Bronchial epithelial cell (primary cell): ENCODE measurements around the gene ADCY2. TPM values are rescaled to one million over a fixed set of nuclear protein-coding genes. Genes with fewer than 3 reads are reported as not detected.

ENCODE experiments used
- DNase-seq: peaks from one replicate; pipeline ENCODE4 v3.0.0-alpha.2; 2010; ENCODE audit warnings: low read depth
- FAIRE-seq: peaks from 2 replicates; lab custom pipeline; 2011; peaks lifted over from hg19 to GRCh38; lab: Jason Lieb, UNC
- H3K27me3 ChIP-seq: 2 replicates; pipeline ENCODE4 v1.5.1; 2011; ENCODE audit warnings: low read length; ENCODE audit not compliant: control insufficient read depth, insufficient read depth
- H3K36me3 ChIP-seq: 2 replicates; pipeline ENCODE4 v1.5.1; 2011; ENCODE audit warnings: low read length; ENCODE audit not compliant: control insufficient read depth, insufficient read depth
- H3K4me3 ChIP-seq: 2 replicates; pipeline ENCODE4 v1.5.1; 2011; ENCODE audit warnings: mild to moderate bottlenecking, low read depth, low read length, control low read depth
- CTCF ChIP-seq: IDR thresholded peaks from 2 replicates; pipeline ENCODE4 v1.5.1; 2011; ENCODE audit warnings: mild to moderate bottlenecking, moderate library complexity, low read length, control low read depth, inconsistent platforms; ENCODE audit not compliant: insufficient read depth, severe bottlenecking
- total RNA-seq: library from RNA; depleted of rRNA; stranded (reverse); fragments of >200 nt; gene quantifications from 2 replicates; pipeline ENCODE4 v1.2.1, GENCODE V29; 2014

ADCY2 gene
- total RNA-seq, 1 donor from 2014 or later: under 0.01 TPM

DNA sequence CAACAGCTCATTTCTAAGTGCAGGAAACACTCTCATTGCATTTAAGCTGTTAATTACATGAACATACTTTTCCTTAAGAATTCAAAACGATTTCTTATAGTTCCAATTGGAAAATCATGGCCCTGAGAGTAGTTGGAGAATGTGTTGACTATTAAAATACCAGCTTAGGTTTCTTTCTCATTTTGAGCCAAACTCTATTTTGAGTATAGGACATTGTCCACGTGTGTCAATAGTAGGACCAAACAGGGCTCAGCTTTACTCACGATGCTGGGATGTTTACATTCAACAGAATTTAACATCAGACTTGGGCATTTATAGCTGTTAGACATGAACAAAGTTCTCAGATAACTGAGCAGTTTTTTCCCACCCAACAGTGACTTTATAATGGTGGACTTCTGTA, 39.6 kb downstream of the ADCY2 start:
- DNase-seq (no peak), FAIRE-seq (no peak)
- no peaks in the 10 kb centered on the region for H3K27me3 ChIP-seq
- H3K4me3 ChIP-seq: no peak overlapping the region
- H3K36me3 ChIP-seq: no peaks in the 10 kb centered on the region
- TF ChIP-seq CTCF: no peak

DNA sequence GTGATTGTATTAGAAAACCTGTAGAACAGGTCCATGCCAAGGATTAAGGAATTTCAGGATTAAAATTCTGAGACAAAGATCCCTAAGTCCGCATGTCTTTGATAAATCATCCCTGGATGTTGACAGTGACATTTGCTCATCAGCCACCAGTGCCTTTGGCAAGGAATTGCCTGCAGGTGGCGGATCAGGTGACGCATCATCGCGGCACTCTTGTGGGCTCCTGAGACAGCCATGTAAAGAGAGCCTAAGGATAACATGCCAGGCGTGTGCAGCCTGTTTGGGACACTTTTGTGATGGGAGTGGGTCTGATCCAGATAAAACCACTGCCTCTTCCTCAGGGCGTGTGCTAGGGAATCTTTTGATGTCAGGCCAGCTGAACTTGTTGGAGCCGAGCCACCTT, 40.6 kb downstream of the ADCY2 start:
- DNase-seq (no peak), FAIRE-seq (no peak)
- Histone ChIP-seq H3K36me3 (no peaks in the 10 kb centered on the region), H3K27me3 (no peaks in the 10 kb centered on the region), H3K4me3 (no peak overlapping the region)
- TF ChIP-seq CTCF: no peak

DNA sequence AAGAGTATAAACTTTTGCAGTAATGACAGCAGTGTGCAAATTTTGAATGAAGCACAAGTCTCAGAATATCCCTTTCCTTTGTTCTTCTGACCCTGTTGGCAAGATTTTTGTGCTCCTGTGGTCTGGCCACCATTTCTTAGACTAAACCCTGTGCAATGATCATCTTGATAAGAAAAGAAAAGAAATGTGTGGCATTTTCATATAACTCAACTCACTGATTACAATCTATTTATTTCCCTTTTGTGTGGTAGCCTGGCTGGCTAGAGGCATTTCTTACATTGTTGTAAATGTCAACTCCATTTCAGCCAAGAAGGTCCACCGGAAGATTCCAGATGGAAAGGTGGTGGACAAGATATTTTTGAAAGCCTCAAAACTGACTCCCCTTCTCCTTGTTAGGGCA, 41.9 kb downstream of the ADCY2 start:
- H3K27me3 ChIP-seq: no peaks in the 10 kb centered on the region
- DNase-seq: no peak
- no peaks in the 10 kb centered on the region for H3K36me3 ChIP-seq
- no peak for FAIRE-seq
- no peak overlapping the region for H3K4me3 ChIP-seq
- TF ChIP-seq CTCF: no peak

- Histone ChIP-seq H3K36me3 (no peaks in the 10 kb centered on the region), H3K4me3 (no peak overlapping the region), H3K27me3 (no peaks in the 10 kb centered on the region)
- DNase-seq: no peak
- no peak for FAIRE-seq
- no peak for TF ChIP-seq CTCF
These were observed 49.1 kb downstream of the ADCY2 start for GRCh38 chr5:7445068-7445467.

GRCh38 chr5:7445831-7446230, 49.9 kb downstream of the ADCY2 start:
- no peak for DNase-seq
- no peaks in the 10 kb centered on the region for H3K27me3 ChIP-seq
- no peak for FAIRE-seq

More at GRCh38 chr5:7445831-7446230, 49.9 kb downstream of the ADCY2 start:
- Histone ChIP-seq H3K36me3 (no peaks in the 10 kb centered on the region), H3K4me3 (no peak overlapping the region)
- no peak for TF ChIP-seq CTCF
